ENCODE measurements around the gene BRAP. TPM values are rescaled to one million over a fixed set of nuclear protein-coding genes. Genes with fewer than 3 reads are reported as not detected.

BRAP gene
- total and polyA plus RNA-seq, 10 of the 15 experiments (the other 5 are each of a cell fraction or from before 2014, with no cell fraction given): 2.3 to 28.2 (median 17.8) TPM

DNA sequence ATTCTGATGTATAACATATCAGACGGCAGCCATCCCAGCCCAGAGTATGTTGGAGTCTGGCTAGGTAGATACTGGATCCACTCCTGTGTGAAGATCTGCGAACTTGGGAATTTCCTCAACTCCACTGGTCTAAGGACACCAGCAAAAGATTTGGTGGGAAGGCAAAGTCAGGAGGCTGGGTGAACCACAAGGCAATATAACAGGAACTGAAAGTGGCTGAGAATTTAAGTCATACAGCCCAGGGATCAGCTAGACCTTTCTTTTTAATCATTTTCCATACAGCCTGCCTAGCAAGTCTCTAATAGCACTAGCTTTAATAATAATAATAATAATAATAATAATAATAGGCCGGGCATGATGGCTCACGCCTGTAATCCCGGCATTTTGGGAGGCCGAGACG, 34.8 kb downstream of the BRAP start (continued):
- TF ChIP-seq, protein P1, sequence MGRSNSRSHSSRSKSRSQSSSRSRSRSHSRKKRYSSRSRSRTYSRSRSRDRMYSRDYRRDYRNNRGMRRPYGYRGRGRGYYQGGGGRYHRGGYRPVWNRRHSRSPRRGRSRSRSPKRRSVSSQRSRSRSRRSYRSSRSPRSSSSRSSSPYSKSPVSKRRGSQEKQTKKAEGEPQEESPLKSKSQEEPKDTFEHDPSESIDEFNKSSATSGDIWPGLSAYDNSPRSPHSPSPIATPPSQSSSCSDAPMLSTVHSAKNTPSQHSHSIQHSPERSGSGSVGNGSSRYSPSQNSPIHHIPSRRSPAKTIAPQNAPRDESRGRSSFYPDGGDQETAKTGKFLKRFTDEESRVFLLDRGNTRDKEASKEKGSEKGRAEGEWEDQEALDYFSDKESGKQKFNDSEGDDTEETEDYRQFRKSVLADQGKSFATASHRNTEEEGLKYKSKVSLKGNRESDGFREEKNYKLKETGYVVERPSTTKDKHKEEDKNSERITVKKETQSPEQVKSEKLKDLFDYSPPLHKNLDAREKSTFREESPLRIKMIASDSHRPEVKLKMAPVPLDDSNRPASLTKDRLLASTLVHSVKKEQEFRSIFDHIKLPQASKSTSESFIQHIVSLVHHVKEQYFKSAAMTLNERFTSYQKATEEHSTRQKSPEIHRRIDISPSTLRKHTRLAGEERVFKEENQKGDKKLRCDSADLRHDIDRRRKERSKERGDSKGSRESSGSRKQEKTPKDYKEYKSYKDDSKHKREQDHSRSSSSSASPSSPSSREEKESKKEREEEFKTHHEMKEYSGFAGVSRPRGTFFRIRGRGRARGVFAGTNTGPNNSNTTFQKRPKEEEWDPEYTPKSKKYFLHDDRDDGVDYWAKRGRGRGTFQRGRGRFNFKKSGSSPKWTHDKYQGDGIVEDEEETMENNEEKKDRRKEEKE (IDR thresholded peaks at IDR 0.05): no peak
- TF ChIP-seq NRF1 (conservative IDR thresholded peaks at IDR 0.05; ENCODE audit: low read depth, low read length) (no peak), SMAD5 (IDR thresholded peaks at IDR 0.05; ENCODE audit: low read depth) (no peak), CBX5 (IDR thresholded peaks at IDR 0.05; ENCODE audit: low read depth) (no peak), PAX5 (IDR thresholded peaks at IDR 0.05; ENCODE audit: borderline replicate concordance, low read depth, low read length) (no peak), ZNF217 (IDR thresholded peaks at IDR 0.05) (no peak), BMI1 (IDR thresholded peaks at IDR 0.05; ENCODE audit: borderline replicate concordance) (no peak), PML (IDR thresholded peaks at IDR 0.05; ENCODE audit: low read length) (no peak), SREBF1 (IDR thresholded peaks at IDR 0.05; ENCODE audit: low read length) (no peak), SPI1 (IDR thresholded peaks at IDR 0.05; ENCODE audit: borderline replicate concordance, insufficient read depth, low read depth, low read length) (peak; percentile 88; the same call in 1 of the 2 replicates), IKZF1 (conservative IDR thresholded peaks at IDR 0.05) (0 out of 2 replicates have a peak, but pooled peaks have one; percentile 17), IRF4 (IDR thresholded peaks at IDR 0.05; ENCODE audit: low read depth, low read length) (0 out of 2 replicates have a peak, but pooled peaks have one; percentile 29), GATAD2B (conservative IDR thresholded peaks at IDR 0.05; ENCODE audit: low read depth) (no peak), SRF (IDR thresholded peaks at IDR 0.05; ENCODE audit: low read depth in 2 of 2, low read length in 2 of 2) (no peak), CREM (IDR thresholded peaks at IDR 0.05; ENCODE audit: low read depth) (no peak), IKZF2 (IDR thresholded peaks at IDR 0.05) (peak in 1 of 2 experiments; percentile 20; a peak in 1 of 4 replicates), DPF2 (IDR thresholded peaks at IDR 0.05) (no peak)
- TF ChIP-seq, protein P2, sequence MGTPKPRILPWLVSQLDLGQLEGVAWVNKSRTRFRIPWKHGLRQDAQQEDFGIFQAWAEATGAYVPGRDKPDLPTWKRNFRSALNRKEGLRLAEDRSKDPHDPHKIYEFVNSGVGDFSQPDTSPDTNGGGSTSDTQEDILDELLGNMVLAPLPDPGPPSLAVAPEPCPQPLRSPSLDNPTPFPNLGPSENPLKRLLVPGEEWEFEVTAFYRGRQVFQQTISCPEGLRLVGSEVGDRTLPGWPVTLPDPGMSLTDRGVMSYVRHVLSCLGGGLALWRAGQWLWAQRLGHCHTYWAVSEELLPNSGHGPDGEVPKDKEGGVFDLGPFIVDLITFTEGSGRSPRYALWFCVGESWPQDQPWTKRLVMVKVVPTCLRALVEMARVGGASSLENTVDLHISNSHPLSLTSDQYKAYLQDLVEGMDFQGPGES (IDR thresholded peaks at IDR 0.05): no peak
- TF ChIP-seq, protein P3, sequence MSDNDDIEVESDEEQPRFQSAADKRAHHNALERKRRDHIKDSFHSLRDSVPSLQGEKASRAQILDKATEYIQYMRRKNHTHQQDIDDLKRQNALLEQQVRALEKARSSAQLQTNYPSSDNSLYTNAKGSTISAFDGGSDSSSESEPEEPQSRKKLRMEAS (IDR thresholded peaks at IDR 0.05; ENCODE audit: low read depth, low read length): no peak
- TF ChIP-seq, protein P4, sequence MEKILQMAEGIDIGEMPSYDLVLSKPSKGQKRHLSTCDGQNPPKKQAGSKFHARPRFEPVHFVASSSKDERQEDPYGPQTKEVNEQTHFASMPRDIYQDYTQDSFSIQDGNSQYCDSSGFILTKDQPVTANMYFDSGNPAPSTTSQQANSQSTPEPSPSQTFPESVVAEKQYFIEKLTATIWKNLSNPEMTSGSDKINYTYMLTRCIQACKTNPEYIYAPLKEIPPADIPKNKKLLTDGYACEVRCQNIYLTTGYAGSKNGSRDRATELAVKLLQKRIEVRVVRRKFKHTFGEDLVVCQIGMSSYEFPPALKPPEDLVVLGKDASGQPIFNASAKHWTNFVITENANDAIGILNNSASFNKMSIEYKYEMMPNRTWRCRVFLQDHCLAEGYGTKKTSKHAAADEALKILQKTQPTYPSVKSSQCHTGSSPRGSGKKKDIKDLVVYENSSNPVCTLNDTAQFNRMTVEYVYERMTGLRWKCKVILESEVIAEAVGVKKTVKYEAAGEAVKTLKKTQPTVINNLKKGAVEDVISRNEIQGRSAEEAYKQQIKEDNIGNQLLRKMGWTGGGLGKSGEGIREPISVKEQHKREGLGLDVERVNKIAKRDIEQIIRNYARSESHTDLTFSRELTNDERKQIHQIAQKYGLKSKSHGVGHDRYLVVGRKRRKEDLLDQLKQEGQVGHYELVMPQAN (conservative IDR thresholded peaks at IDR 0.05): no peak

Measured in GM12878 (cell line).